H1 (cell line): Measurements from ENCODE around the gene SLC25A51. TPM values are rescaled to one million over a fixed set of nuclear protein-coding genes. Genes with fewer than 3 reads are reported as not detected.
A peak's percentile ranks its signal among the peaks of the same experiment; 100 is the strongest.

Source experiments
- CEBPB ChIP-seq: IDR thresholded peaks from 2 replicates; pipeline ENCODE4 v1.6.1; 2012; ENCODE audit warnings: low read depth, low read length
- CTBP2 ChIP-seq: IDR thresholded peaks from 2 replicates; pipeline ENCODE4 v1.7.0; 2011; ENCODE audit warnings: borderline replicate concordance, mild to moderate bottlenecking, moderate library complexity, mixed read lengths, low read length; ENCODE audit not compliant: insufficient read depth, insufficient read length
- HDAC2 ChIP-seq, 2 experiments: fragments of 300-600 bp in 1 of 2; sonication (generic) in 1 of 2; IDR thresholded peaks; 2 replicates each; pipeline ENCODE4 v1.6.1; 2011 to 2012; ENCODE audit warnings: low read depth in 2 of 2, low read length in 2 of 2, mild to moderate bottlenecking in 2 of 2, moderate library complexity in 2 of 2, borderline replicate concordance in 1 of 2, inconsistent platforms in 1 of 2
- JUN ChIP-seq: IDR thresholded peaks from 2 replicates; pipeline ENCODE4 v1.6.1; 2011; ENCODE audit warnings: low read depth, mild to moderate bottlenecking, improper control_type of control experiment, low read length
- KDM5A ChIP-seq: fragments of 200-600 bp; IDR thresholded peaks from 2 replicates; pipeline ENCODE4 v1.7.1; 2012; ENCODE audit warnings: mild to moderate bottlenecking, low read length, inconsistent platforms, mixed read lengths
- MAX ChIP-seq: IDR thresholded peaks from 2 replicates; pipeline ENCODE4 v1.6.1; 2012; ENCODE audit warnings: inconsistent platforms
- POLR2AphosphoS5 ChIP-seq: IDR thresholded peaks from 2 replicates; pipeline ENCODE4 v1.6.1; 2011; ENCODE audit warnings: low read depth, low read length
- RAD21 ChIP-seq, 2 experiments: IDR thresholded peaks in 1 of 2; conservative IDR thresholded peaks in 1 of 2; 2 replicates each; pipeline ENCODE4 v1.6.1; 2011; ENCODE audit warnings: low read depth in 2 of 2, low read length in 2 of 2, improper control_type of control experiment in 1 of 2, inconsistent platforms in 1 of 2, mild to moderate bottlenecking in 1 of 2, moderate library complexity in 1 of 2
- SAP30 ChIP-seq: fragments of 300-600 bp; sonication (generic); IDR thresholded peaks from 2 replicates; pipeline ENCODE4 v1.7.1; 2012; ENCODE audit warnings: low read length, moderate library complexity, mild to moderate bottlenecking, inconsistent platforms; ENCODE audit not compliant: insufficient read depth, insufficient replicate concordance
- TCF12 ChIP-seq: IDR thresholded peaks from 2 replicates; pipeline ENCODE4 v1.6.1; 2011; ENCODE audit warnings: low read depth, mild to moderate bottlenecking, low read length
- TEAD4 ChIP-seq: IDR thresholded peaks from 2 replicates; pipeline ENCODE4 v1.6.1; 2012; ENCODE audit warnings: low read depth, low read length, inconsistent platforms, mixed read lengths
- polyA plus RNA-seq, 7 experiments: library from polyadenylated mRNA; depleted of rRNA in 3 of 7; stranded (reverse) in 5 of 7; unstranded in 2 of 7; fragments of >200 nt in 5 of 7; fragments of 200-250 nt in 2 of 7; gene quantifications; 1 replicate in 5 of 7; 2 replicates in 1 of 7; 4 replicates in 1 of 7; pipeline versions ENCODE4 v1.2.1 to v1.2.3, GENCODE V29; 2011 to 2013; ENCODE audit warnings: missing spikeins in 2 of 7, mixed read lengths in 2 of 7
- total RNA-seq: library from RNA; stranded (reverse); fragmentation: NEBNext Ultra II Directional; extraction: Animal tissue kit (Norgen Biotek cat#: 25700); gene quantifications from 2 replicates; pipeline ENCODE4 v1.2.1, GENCODE V29; 2021
- TF ChIP-seq, protein P1 (sequence below): IDR thresholded peaks from 2 replicates; pipeline ENCODE4 v1.6.1; 2012; ENCODE audit warnings: low read length, inconsistent platforms
- TF ChIP-seq, protein P2 (sequence below): IDR thresholded peaks from 2 replicates; pipeline ENCODE4 v1.6.1; 2012; ENCODE audit warnings: inconsistent platforms

The SLC25A51 gene
- total and polyA plus RNA-seq, 2 of the 8 experiments (the other 6 are each of a cell fraction or from before 2014, with no cell fraction given) = 8.0 to 14.5 TPM

DNA sequence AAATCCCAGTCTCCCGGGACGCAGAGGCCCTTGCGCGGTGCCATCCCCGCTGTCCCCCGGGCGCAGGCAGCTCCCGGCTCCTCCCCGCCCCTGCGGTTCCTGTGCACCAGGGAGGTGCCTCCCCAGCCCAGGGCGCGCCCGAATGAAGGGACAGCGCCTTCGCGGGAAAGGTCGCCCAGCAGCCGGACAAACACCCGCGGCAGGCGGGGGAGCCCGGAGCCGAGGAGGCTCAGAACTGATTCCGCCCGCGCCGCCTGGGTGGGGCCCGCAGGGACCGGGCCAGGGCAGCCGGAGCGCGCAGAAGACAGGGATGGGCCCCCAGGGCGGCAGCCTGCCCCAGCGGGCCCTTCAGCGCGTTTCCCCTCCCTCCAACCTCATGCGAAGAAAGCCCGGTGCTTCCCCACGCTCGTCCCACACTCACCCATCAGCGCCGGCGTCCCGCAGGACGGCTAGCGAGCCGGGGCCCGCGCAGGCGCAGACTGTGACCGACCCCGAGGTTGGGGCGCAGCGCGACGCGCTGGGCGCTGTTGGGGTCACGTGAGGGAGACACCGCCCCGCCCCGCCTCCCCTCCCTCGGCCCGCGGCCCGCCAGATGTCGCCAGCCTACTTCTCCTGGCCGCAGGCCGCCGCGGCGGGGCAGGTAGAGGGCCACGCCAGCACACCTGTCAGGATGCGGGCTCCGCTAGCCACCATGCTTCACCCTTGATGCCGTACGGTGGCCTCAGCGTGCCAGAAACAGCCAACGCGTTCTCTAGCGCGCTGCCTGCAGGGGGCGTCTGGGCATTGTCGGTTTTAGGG is at the start of gene SLC25A51 (continued):
- peak; percentile 63 to 69 for TF ChIP-seq RAD21 (IDR thresholded peaks at IDR 0.05 in 1 of 2, conservative IDR thresholded peaks at IDR 0.05 in 1 of 2; ENCODE audit: low read depth in 2 of 2, low read length in 2 of 2)
- peak; percentile 62; the same call in 1 of the 2 replicates for TF ChIP-seq TEAD4
- peak; percentile 74 for TF ChIP-seq SAP30
- TF ChIP-seq JUN = no peak
- peak; percentile 48; the same call in 1 of the 2 replicates for TF ChIP-seq KDM5A
- TF ChIP-seq POLR2AphosphoS5 = peak; percentile 50; the same call in 1 of the 2 replicates
- peak; percentile 74 for TF ChIP-seq CTBP2
- peak; percentile 79; the same call in 1 of the 2 replicates for TF ChIP-seq TCF12
- peak; percentile 52 to 59; a peak in 1 of 4 replicates for TF ChIP-seq HDAC2 (IDR thresholded peaks at IDR 0.05; ENCODE audit: borderline replicate concordance in 1 of 2, low read depth in 2 of 2, low read length in 2 of 2)
- TF ChIP-seq, protein P1, sequence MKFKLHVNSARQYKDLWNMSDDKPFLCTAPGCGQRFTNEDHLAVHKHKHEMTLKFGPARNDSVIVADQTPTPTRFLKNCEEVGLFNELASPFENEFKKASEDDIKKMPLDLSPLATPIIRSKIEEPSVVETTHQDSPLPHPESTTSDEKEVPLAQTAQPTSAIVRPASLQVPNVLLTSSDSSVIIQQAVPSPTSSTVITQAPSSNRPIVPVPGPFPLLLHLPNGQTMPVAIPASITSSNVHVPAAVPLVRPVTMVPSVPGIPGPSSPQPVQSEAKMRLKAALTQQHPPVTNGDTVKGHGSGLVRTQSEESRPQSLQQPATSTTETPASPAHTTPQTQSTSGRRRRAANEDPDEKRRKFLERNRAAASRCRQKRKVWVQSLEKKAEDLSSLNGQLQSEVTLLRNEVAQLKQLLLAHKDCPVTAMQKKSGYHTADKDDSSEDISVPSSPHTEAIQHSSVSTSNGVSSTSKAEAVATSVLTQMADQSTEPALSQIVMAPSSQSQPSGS = peak; percentile 87; the same call in 1 of the 2 replicates
- peak; percentile 98 for TF ChIP-seq MAX
- TF ChIP-seq, protein P2, sequence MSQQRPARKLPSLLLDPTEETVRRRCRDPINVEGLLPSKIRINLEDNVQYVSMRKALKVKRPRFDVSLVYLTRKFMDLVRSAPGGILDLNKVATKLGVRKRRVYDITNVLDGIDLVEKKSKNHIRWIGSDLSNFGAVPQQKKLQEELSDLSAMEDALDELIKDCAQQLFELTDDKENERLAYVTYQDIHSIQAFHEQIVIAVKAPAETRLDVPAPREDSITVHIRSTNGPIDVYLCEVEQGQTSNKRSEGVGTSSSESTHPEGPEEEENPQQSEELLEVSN = peak; percentile 57
- TF ChIP-seq CEBPB = peak; percentile 74; the same call in 1 of the 2 replicates
